Renal cortex interstitium (tissue), 15 donors: Measurements from ENCODE around the gene YES1. TPM values are rescaled to one million over a fixed set of nuclear protein-coding genes. Genes with fewer than 3 reads are reported as not detected.
A peak's percentile ranks its signal among the peaks of the same experiment; 100 is the strongest.

Source experiments
- DNase-seq, 11 donors: peaks; one replicate each; pipeline ENCODE4 v3.0.0-alpha.2; 2013; ENCODE audit warnings: low read depth in 9 of 11, low spot score in 4 of 11; ENCODE audit errors: extremely low read depth in 1 of 11
- long read RNA-seq, 16 experiments: transcript quantifications; one replicate each; lab custom pipeline, GENCODE V29; 2026
- polyA plus RNA-seq, 3 donors: library from polyadenylated mRNA; unstranded; fragments of 120-200 nt; gene quantifications; one replicate each; pipeline ENCODE4 v1.2.1, GENCODE V29; 2013; ENCODE audit not compliant: insufficient read length in 3 of 3

YES1 gene
- 10 to 100 TPM; 67.1 to 76.0 (median 68.2) TPM for polyA plus RNA-seq
- long read RNA-seq, donor 1, full-length matches to known transcripts: 5 of 11 reads
- long read RNA-seq, donor 1, partial matches to known transcripts: 6 of 11 reads
- long read RNA-seq, donor 1, other reads (novel, unspliced or antisense): 0 of 11 reads
- long read RNA-seq, donor 2, full-length matches to known transcripts: 6 of 21 reads
- long read RNA-seq, donor 2, partial matches to known transcripts: 15 of 21 reads
- long read RNA-seq, donor 2, other reads (novel, unspliced or antisense): 0 of 21 reads
- long read RNA-seq, donor 3, full-length matches to known transcripts: 17 of 72 reads
- long read RNA-seq, donor 3, partial matches to known transcripts: 55 of 72 reads
- long read RNA-seq, donor 3, other reads (novel, unspliced or antisense): 0 of 72 reads
- long read RNA-seq, donor 4, full-length matches to known transcripts: 14 of 20 reads
- long read RNA-seq, donor 4, partial matches to known transcripts: 6 of 20 reads
- long read RNA-seq, donor 4, other reads (novel, unspliced or antisense): 0 of 20 reads
- long read RNA-seq, donor 5: 0 reads
- long read RNA-seq, donor 6, full-length matches to known transcripts: 8 of 18 reads
- long read RNA-seq, donor 6, partial matches to known transcripts: 10 of 18 reads
- long read RNA-seq, donor 6, other reads (novel, unspliced or antisense): 0 of 18 reads
- long read RNA-seq, donor 7, full-length matches to known transcripts: 6 of 14 reads
- long read RNA-seq, donor 7, partial matches to known transcripts: 8 of 14 reads
- long read RNA-seq, donor 7, other reads (novel, unspliced or antisense): 0 of 14 reads
- long read RNA-seq, donor 8: 0 reads
- long read RNA-seq, donor 9, full-length matches to known transcripts: 11 of 20 reads
- long read RNA-seq, donor 9, partial matches to known transcripts: 9 of 20 reads
- long read RNA-seq, donor 9, other reads (novel, unspliced or antisense): 0 of 20 reads
- long read RNA-seq, donor 10, full-length matches to known transcripts: 8 of 13 reads
- long read RNA-seq, donor 10, partial matches to known transcripts: 5 of 13 reads
- long read RNA-seq, donor 10, other reads (novel, unspliced or antisense): 0 of 13 reads
- long read RNA-seq, donor 11, full-length matches to known transcripts: 13 of 19 reads
- long read RNA-seq, donor 11, partial matches to known transcripts: 6 of 19 reads
- long read RNA-seq, donor 11, other reads (novel, unspliced or antisense): 0 of 19 reads
- long read RNA-seq, donor 12, full-length matches to known transcripts: 5 of 13 reads
- long read RNA-seq, donor 12, partial matches to known transcripts: 8 of 13 reads
- long read RNA-seq, donor 12, other reads (novel, unspliced or antisense): 0 of 13 reads
- long read RNA-seq, donor 13: 0 reads
- long read RNA-seq, donor 14, full-length matches to known transcripts: 9 of 16 reads
- long read RNA-seq, donor 14, partial matches to known transcripts: 7 of 16 reads
- long read RNA-seq, donor 14, other reads (novel, unspliced or antisense): 0 of 16 reads
- long read RNA-seq, donor 15, full-length matches to known transcripts: 7 of 7 reads
- long read RNA-seq, donor 15, partial matches to known transcripts: 0 of 7 reads
- long read RNA-seq, donor 15, other reads (novel, unspliced or antisense): 0 of 7 reads
- long read RNA-seq, donor 16, full-length matches to known transcripts: 25 of 46 reads
- long read RNA-seq, donor 16, partial matches to known transcripts: 21 of 46 reads
- long read RNA-seq, donor 16, other reads (novel, unspliced or antisense): 0 of 46 reads

GRCh38 chr18:811892-812375, at the start of gene YES1:
Gene YES1, minus strand, starts transcription at chr18:812242. Its CDS starts 55,415 bp downstream, at chr18:756827.
- peak in 5 of 11 donors; percentile 31 to 50 (median 36) for DNase-seq

- DNase-seq: no peak
Observed at GRCh38 chr18:857986-858385, 45.9 kb upstream of the YES1 start.

- DNase-seq: no peak
Observed at GRCh38 chr18:853471-853870, 41.4 kb upstream of the YES1 start.

- no peak for DNase-seq
Observed at GRCh38 chr18:850960-851359, 38.9 kb upstream of the YES1 start.

- no peak for DNase-seq
Observed at GRCh38 chr18:849021-849420, 37.0 kb upstream of the YES1 start.

GRCh38 chr18:848062-848861, 36.2 kb upstream of the YES1 start:
- DNase-seq: peak in 1 of 11 donors; percentile 32

- DNase-seq: peak in 3 of 11 donors; percentile 47 to 50 (median 50)
Observed at GRCh38 chr18:845152-845819, 33.2 kb upstream of the YES1 start.

GRCh38 chr18:841647-842370, 29.8 kb upstream of the YES1 start:
- DNase-seq: no peak

GRCh38 chr18:840516-840915, 28.5 kb upstream of the YES1 start:
- no peak for DNase-seq

GRCh38 chr18:840023-840408, 28.0 kb upstream of the YES1 start:
- no peak for DNase-seq

- peak in 10 of 11 donors; percentile 55 to 77 (median 74) for DNase-seq
Observed at GRCh38 chr18:839224-840022, 27.4 kb upstream of the YES1 start.

- no peak for DNase-seq
Observed at GRCh38 chr18:837922-838321, 25.9 kb upstream of the YES1 start.

- DNase-seq: no peak
Observed at GRCh38 chr18:834082-834720, 22.2 kb upstream of the YES1 start.

- DNase-seq: no peak
Observed at GRCh38 chr18:833197-833596, 21.2 kb upstream of the YES1 start.
